ENCODE data around the gene GPR32. TPM values are rescaled to one million over a fixed set of nuclear protein-coding genes. Genes with fewer than 3 reads are reported as not detected.

The GPR32 gene
- total RNA-seq, 4 donors from 2014 or later, result not detected

DNA sequence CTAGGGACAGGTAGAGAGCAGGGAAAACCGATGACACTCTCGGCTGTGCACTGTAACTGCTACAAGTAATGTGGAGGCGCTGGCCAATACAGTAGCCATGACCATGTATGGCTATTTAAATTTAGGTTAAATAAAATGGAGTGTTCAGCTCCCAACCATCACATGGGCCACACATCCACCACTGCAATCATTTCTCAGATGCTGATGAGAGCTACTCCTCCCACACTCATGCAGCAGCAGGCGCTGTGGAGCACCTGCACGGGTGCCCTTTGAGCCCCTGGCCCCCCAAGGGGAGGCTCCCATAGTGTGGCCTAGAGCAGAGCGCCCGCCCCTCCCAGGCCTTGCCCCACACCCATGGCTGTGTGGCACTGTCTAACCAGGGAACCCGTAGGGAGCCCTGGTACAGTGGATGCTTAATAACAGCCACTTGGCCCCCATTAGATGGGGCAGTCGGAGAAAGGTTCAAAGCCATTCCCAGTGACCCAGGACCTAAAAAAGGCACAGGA, 25.9 kb downstream of the GPR32 start:
- no peak for DNase-seq
- TF ChIP-seq, protein P1, sequence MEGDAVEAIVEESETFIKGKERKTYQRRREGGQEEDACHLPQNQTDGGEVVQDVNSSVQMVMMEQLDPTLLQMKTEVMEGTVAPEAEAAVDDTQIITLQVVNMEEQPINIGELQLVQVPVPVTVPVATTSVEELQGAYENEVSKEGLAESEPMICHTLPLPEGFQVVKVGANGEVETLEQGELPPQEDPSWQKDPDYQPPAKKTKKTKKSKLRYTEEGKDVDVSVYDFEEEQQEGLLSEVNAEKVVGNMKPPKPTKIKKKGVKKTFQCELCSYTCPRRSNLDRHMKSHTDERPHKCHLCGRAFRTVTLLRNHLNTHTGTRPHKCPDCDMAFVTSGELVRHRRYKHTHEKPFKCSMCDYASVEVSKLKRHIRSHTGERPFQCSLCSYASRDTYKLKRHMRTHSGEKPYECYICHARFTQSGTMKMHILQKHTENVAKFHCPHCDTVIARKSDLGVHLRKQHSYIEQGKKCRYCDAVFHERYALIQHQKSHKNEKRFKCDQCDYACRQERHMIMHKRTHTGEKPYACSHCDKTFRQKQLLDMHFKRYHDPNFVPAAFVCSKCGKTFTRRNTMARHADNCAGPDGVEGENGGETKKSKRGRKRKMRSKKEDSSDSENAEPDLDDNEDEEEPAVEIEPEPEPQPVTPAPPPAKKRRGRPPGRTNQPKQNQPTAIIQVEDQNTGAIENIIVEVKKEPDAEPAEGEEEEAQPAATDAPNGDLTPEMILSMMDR (IDR thresholded peaks at IDR 0.05), result no peak
- TF ChIP-seq POLR2A (IDR thresholded peaks at IDR 0.05), result no peak
- H3K36me3 ChIP-seq, result peaks cover 13 to 56% (median 23%) of the 10 kb centered on the region in 3 donors
- H3K4me1 ChIP-seq, result peaks cover 0 to 16% (median 0%) of the 10 kb centered on the region in 3 donors
- intact Hi-C loops (cut with DNase I), result no loop called here
- H3K27ac ChIP-seq, result no peak overlapping the region
- WGBS, 2 donors, result 75% methylated on average over 3 of the region's 9 CpGs
- H3K27me3 ChIP-seq, result peaks cover 0 to 8% (median 0%) of the 10 kb centered on the region in 4 donors
- H3K4me3 ChIP-seq, result no peak overlapping the region
- H3K9me3 ChIP-seq, result no peaks in the 10 kb centered on the region

DNA sequence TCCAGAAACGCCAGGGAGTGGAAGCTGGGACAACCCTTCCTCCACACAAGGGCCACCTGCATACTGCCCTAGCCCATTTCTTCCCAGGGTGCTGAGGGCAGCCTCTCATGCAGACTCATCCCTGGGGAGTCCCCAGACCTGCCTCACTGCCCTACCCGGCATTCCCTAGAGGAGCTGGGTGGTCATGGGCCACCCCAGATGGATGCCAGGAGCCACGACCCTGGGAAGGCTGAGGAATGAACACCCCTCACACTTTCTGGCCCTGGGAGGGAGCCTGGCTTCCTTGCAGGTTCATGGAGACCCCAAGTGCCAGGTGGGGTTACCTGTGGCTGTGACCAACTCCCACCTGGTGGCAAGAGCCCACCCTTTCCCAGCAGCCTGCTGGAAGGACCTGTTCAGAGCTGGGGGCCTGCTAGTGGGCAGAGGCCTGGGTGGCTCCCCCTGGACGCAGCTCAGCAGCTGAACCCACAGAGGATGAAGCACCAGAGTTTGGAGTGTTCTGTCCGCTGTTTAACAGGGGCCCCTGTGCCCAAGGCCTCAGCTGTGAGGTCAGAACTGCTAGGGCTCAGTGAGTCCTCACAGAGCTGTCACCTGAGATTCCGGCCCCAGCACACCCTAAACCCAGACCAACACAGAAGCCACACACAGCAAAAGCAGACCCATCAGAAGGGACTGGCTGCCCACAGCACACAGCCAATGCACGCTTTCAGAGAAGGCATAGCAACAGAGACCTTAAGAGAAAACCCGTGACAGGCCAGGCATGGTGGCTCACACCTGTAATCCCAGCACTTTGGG, 26.6 kb downstream of the GPR32 start:
- H3K36me3 ChIP-seq, result peaks cover 13 to 62% (median 23%) of the 10 kb centered on the region in 3 donors
- no peak overlapping the region for H3K4me3 ChIP-seq
- no peaks in the 10 kb centered on the region for H3K9me3 ChIP-seq
- WGBS, 2 donors, result 79% methylated on average over 2 of the region's 8 CpGs; no CpG with 5 or more reads in 1 of the 2 donors
- peaks cover 0 to 5% (median 0%) of the 10 kb centered on the region in 4 donors for H3K27me3 ChIP-seq
- intact Hi-C loops (cut with DNase I), result no loop called here
- H3K27ac ChIP-seq, result no peak overlapping the region
- TF ChIP-seq, protein P1 (IDR thresholded peaks at IDR 0.05), result no peak
- no peak for TF ChIP-seq POLR2A (IDR thresholded peaks at IDR 0.05)
- H3K4me1 ChIP-seq, result peaks cover 0 to 23% (median 0%) of the 10 kb centered on the region in 3 donors
- no peak for DNase-seq

DNA sequence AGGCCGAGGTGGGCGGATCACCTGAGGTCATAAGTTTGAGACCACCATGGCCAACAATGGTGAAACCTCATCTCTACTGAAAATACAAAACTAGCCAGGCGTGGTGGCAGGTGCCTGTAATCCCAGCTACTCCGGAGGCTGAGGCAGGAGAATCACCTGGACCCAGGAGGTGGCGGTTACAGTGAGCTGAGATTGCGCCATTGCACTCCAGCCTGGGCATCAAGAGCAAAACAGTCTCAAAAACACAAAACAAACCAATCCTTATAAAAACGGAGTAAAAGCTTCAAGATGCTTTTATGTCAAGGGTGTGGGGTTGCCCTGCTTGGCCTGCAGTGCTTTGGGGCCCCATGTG, 27.1 kb downstream of the GPR32 start:
- intact Hi-C loops (cut with DNase I), result no loop called here
- peaks cover 0 to 29% (median 0%) of the 10 kb centered on the region in 3 donors for H3K4me1 ChIP-seq
- no peaks in the 10 kb centered on the region for H3K27me3 ChIP-seq
- no peak overlapping the region for H3K27ac ChIP-seq
- no peak for DNase-seq
- TF ChIP-seq, protein P1 (IDR thresholded peaks at IDR 0.05), result no peak
- no peak for TF ChIP-seq POLR2A (IDR thresholded peaks at IDR 0.05)
- H3K9me3 ChIP-seq, result no peaks in the 10 kb centered on the region
- WGBS, 2 donors, result 68 to 96% methylated on average over 5 to 7 of the region's 7 CpGs
- H3K36me3 ChIP-seq, result peaks cover 13 to 68% (median 23%) of the 10 kb centered on the region in 3 donors
- no peak overlapping the region for H3K4me3 ChIP-seq

DNA sequence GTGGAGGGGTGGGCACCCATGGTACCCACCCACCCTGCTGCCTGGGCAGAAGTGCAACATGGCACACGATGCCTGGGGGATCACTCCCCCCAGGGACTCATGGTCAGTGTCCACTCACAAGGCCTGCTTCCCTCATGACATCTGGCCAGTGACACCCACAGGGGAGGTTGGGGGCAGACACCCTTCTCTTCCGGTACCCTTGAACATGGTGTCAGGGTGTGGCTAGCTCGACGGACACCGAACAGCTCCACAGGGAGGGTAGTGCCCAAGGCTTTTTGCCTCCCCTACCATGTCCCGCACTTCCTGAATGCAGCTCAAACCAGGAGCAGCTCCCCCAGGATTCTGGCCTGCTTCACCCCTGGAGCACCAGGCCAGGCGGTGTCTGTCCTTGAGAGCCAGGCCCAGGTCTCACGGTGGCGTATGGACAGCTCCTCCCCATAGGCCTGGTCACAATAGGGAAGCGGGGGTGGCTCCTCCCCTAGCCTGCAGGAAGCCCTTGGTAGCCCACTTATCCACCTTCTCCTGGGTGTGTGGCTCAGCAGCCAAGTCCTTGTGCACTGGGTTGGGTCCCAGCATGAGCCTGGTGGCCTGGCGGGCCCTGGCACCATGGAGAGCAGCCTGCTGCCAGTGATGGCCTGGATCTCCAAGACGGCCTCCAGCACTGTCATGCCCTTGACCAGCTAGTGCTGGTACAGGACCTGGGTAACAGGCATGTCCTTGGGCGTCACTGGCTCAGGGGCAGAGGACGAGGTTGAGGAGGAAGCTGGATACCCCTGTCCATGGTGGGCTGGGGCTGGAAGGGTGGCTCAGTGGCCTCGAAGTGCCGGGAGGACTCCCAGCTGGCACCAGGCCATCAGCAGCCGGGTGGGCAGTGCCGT, 27.8 kb downstream of the GPR32 start:
- Histone ChIP-seq H3K27me3 (no peaks in the 10 kb centered on the region), H3K4me3 (no peak overlapping the region), H3K36me3 (peaks cover 13 to 69% (median 23%) of the 10 kb centered on the region in 3 donors), H3K9me3 (no peaks in the 10 kb centered on the region), H3K4me1 (peaks cover 3 to 35% (median 5%) of the 10 kb centered on the region in 3 donors), H3K27ac (no peak overlapping the region)
- no peak for DNase-seq
- intact Hi-C loops (cut with DNase I), result no loop called here
- WGBS, 2 donors, result 67 to 100% methylated on average over 2 to 6 of the region's 18 CpGs
- no peak for TF ChIP-seq POLR2A (IDR thresholded peaks at IDR 0.05)
- TF ChIP-seq, protein P1 (IDR thresholded peaks at IDR 0.05), result no peak
